Smooth muscle cell of the brain vasculature (primary cell): ENCODE measurements around the gene STXBP1.

Source experiments
- DNase-seq: peaks from one replicate; pipeline ENCODE4 v3.0.0-alpha.2; 2012; ENCODE audit warnings: low read depth, low spot score

STXBP1 gene

GRCh38 chr9:127611899-127612790, at the start of gene STXBP1:
TSS of gene STXBP1 (plus strand) at chr9:127612277. CDS start at chr9:127612404, 127 bp downstream.
- peak; percentile 37 for DNase-seq

GRCh38 chr9:127562279-127562796, 49.7 kb upstream of the STXBP1 start:
- DNase-seq = no peak

GRCh38 chr9:127562841-127563401, 49.2 kb upstream of the STXBP1 start:
- no peak for DNase-seq

GRCh38 chr9:127563579-127563978, 48.5 kb upstream of the STXBP1 start:
- DNase-seq = no peak

GRCh38 chr9:127565231-127565630, 46.8 kb upstream of the STXBP1 start:
- no peak for DNase-seq

- DNase-seq = no peak
These were observed 45.6 kb upstream of the STXBP1 start for GRCh38 chr9:127566351-127567001.

- no peak for DNase-seq
These were observed 44.9 kb upstream of the STXBP1 start for GRCh38 chr9:127567035-127567729.

GRCh38 chr9:127567730-127568617, 44.1 kb upstream of the STXBP1 start:
- no peak for DNase-seq

GRCh38 chr9:127568618-127568970, 43.5 kb upstream of the STXBP1 start:
- DNase-seq = no peak

- no peak for DNase-seq
These were observed 42.8 kb upstream of the STXBP1 start for GRCh38 chr9:127568971-127569885.

GRCh38 chr9:127569886-127570401, 42.1 kb upstream of the STXBP1 start:
- no peak for DNase-seq

GRCh38 chr9:127570533-127571111, 41.5 kb upstream of the STXBP1 start:
- no peak for DNase-seq

- no peak for DNase-seq
These were observed 40.1 kb upstream of the STXBP1 start for GRCh38 chr9:127571971-127572370.

- DNase-seq = no peak
These were observed 38.9 kb upstream of the STXBP1 start for GRCh38 chr9:127572961-127573721.

- DNase-seq = no peak
These were observed 37.7 kb upstream of the STXBP1 start for GRCh38 chr9:127574072-127574993.

- no peak for DNase-seq
These were observed 36.0 kb upstream of the STXBP1 start for GRCh38 chr9:127575875-127576778.
